Tibial nerve (tissue), 3 donors: Measurements from ENCODE around the gene UBA1.

Experiments
- CTCF ChIP-seq, 5 experiments: fragments of 200-600 bp in 3 of 5; fragments of 450-650 bp in 2 of 5; sonication (generic) in 3 of 5; IDR thresholded peaks; one replicate each; pipeline ENCODE4 v1.5.1; 2016 to 2019; ENCODE audit warnings: antibody characterized with exemption in 5 of 5, mild to moderate bottlenecking in 3 of 5, moderate library complexity in 2 of 5
- POLR2A ChIP-seq, 2 donors: fragments of 450-650 bp; IDR thresholded peaks; one replicate each; pipeline ENCODE4 v1.6.1; 2017; ENCODE audit warnings: antibody characterized with exemption in 2 of 2, mild to moderate bottlenecking in 2 of 2, moderate library complexity in 2 of 2

DNA sequence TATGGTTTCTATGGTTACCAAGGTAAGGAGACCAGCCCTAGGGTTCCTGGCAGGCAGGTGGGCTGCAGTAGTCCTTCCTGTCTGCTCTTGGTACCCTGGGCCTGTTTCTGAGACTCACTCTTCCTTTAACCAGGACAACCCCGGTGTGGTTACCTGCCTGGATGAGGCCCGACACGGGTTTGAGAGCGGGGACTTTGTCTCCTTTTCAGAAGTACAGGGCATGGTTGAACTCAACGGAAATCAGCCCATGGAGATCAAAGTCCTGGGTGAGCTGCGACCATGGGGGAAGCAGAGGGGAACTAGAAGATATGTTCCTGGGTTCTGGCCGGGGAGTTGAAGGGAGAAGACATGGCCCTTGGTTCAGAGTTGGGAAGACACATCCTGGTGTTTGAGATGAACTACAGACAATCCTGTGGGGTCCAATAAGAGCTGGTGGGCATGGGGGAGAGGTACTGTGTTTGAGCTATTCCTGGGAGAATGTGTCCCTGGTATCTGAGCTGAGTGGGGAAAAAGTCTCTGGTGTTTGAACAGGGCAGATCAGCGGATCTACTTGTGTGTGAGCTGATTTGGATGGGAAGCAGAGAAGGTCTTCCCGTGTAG is 7.8 kb downstream of the UBA1 start:
- TF ChIP-seq CTCF (IDR thresholded peaks at IDR 0.05) (no peak), POLR2A (IDR thresholded peaks at IDR 0.05) (no peak)
